ENCODE measurements around the gene TMEM132D. TPM values are rescaled to one million over a fixed set of nuclear protein-coding genes. Genes with fewer than 3 reads are reported as not detected.
"Not testable (repeated sequence)": the region's sequence is repeated elsewhere in the genome, so short reads cannot be mapped to it uniquely, and the experiment has no call there.

Gene TMEM132D
- 0.36 and 0.98 TPM in 2 replicates for total RNA-seq (2014; rRNA removed; shearing (Covaris generic))

GRCh38 chr12:129903956-129904829 lies at the start of gene TMEM132D:
TSS of gene TMEM132D (minus strand) at chr12:129904025.
- peak; percentile 17 for DNase-seq (ENCODE audit: low read depth)

GRCh38 chr12:129949651-129950050 lies 45.8 kb upstream of the TMEM132D start:
- DNase-seq (ENCODE audit: low read depth), result no peak

GRCh38 chr12:129941618-129942017 lies 37.8 kb upstream of the TMEM132D start:
- DNase-seq (ENCODE audit: low read depth), result no peak

- no peak for DNase-seq (ENCODE audit: low read depth)
Observed at GRCh38 chr12:129938089-129938488, 34.3 kb upstream of the TMEM132D start.

- no peak for DNase-seq (ENCODE audit: low read depth)
Observed at GRCh38 chr12:129937426-129937825, 33.6 kb upstream of the TMEM132D start.

GRCh38 chr12:129928643-129929042 lies 24.8 kb upstream of the TMEM132D start:
- no peak for DNase-seq (ENCODE audit: low read depth)

- DNase-seq (ENCODE audit: low read depth), result peak; percentile 5
Observed at GRCh38 chr12:129927316-129927900, 23.6 kb upstream of the TMEM132D start.

- peak; percentile 50 for DNase-seq (ENCODE audit: low read depth)
Observed at GRCh38 chr12:129911428-129912049, 7.7 kb upstream of the TMEM132D start.

- no peak for DNase-seq (ENCODE audit: low read depth)
Observed at GRCh38 chr12:129909051-129910020, 5.5 kb upstream of the TMEM132D start.

GRCh38 chr12:129903092-129903945 lies 506 bp downstream of the TMEM132D start:
- DNase-seq (ENCODE audit: low read depth), result no peak

- DNase-seq (ENCODE audit: low read depth), result no peak
Observed at GRCh38 chr12:129902371-129903091, 1.3 kb downstream of the TMEM132D start.

GRCh38 chr12:129901254-129901653 lies 2.6 kb downstream of the TMEM132D start:
- DNase-seq (ENCODE audit: low read depth), result peak; percentile 44

- DNase-seq (ENCODE audit: low read depth), result no peak
Observed at GRCh38 chr12:129900306-129900705, 3.5 kb downstream of the TMEM132D start.

GRCh38 chr12:129899045-129899444 lies 4.8 kb downstream of the TMEM132D start:
- not testable (repeated sequence) for DNase-seq (ENCODE audit: low read depth)

GRCh38 chr12:129893691-129894090 lies 10.1 kb downstream of the TMEM132D start:
- no peak for DNase-seq (ENCODE audit: low read depth)

- peak; percentile 46 for DNase-seq (ENCODE audit: low read depth)
Observed at GRCh38 chr12:129887101-129887500, 16.7 kb downstream of the TMEM132D start.

- no peak for DNase-seq (ENCODE audit: low read depth)
Observed at GRCh38 chr12:129886541-129886940, 17.3 kb downstream of the TMEM132D start.

GRCh38 chr12:129885287-129885686 lies 18.5 kb downstream of the TMEM132D start:
- no peak for DNase-seq (ENCODE audit: low read depth)

- no peak for DNase-seq (ENCODE audit: low read depth)
Observed at GRCh38 chr12:129877411-129877810, 26.4 kb downstream of the TMEM132D start.

GRCh38 chr12:129873833-129874208 lies 30.0 kb downstream of the TMEM132D start:
- no peak for DNase-seq (ENCODE audit: low read depth)
